Measurements from ENCODE around the gene SUSD4. TPM values are rescaled to one million over a fixed set of nuclear protein-coding genes. Genes with fewer than 3 reads are reported as not detected.

SUSD4 gene
- total and polyA plus RNA-seq, 2 of the 4 experiments (the other 2 are of a cell fraction) = 1.8 to 2.7 TPM

DNA sequence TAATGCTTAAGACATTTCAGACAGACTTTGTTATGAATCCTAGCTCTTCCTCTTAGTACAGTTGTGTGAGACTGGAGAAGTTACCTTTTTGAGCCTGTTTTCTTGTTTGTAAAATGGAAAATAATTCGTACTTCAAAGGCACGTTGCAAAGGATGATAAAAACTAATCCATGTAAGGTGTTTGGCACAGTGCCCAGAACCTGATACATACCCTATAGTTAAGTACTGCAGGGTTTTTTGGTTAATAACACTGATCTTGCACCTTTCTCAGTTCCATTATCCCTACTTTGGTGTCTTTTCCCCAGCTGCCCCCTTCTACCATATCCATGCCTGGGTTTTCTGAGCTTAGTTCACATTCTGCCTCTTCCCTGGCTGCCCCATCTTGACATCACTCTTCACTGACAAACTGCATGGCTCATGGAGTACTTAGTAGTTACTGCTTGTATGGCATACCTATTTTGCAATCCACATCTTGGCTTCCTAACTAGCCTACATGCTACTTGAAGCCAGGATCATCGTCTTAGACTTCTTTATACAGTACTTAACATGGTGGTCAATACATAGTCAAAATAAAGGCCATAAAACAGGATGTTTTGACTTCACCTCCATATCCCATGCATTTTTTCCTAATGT lies 39.3 kb upstream of the SUSD4 start:
- ATAC-seq (ENCODE audit: low read depth) (no peak), DNase-seq (peak; percentile 45)
- peak overlapping the region; percentile 50; the same call in 1 of the 2 replicates for H3K14ac ChIP-seq (replicated peaks; ENCODE audit: low read depth, low read length)
- H3K9ac ChIP-seq (ENCODE audit: low read depth, low read length) = no peak overlapping the region
- peak overlapping the region in 1 of 2 experiments; percentile 22; a peak in 2 of 4 replicates for H4K8ac ChIP-seq (ENCODE audit: low read depth in 2 of 2, low read length in 2 of 2)
- no peak overlapping the region for H2BK5ac ChIP-seq (ENCODE audit: low read depth, low read length, poor library complexity, severe bottlenecking)
- H2BK15ac ChIP-seq (ENCODE audit: low read depth, low read length) = peak overlapping the region; percentile 7; the same call in 1 of the 3 replicates
- H3K23ac ChIP-seq (ENCODE audit: low read depth, low read length) = no peak overlapping the region
- H3K56ac ChIP-seq (ENCODE audit: extremely low read depth, insufficient read depth, low read length) = no peak overlapping the region
- H3K79me1 ChIP-seq (ENCODE audit: low read depth in 1 of 2, low read length in 2 of 2) = no peaks in the 10 kb centered on the region
- H3K27ac ChIP-seq (ENCODE audit: insufficient read depth, low read length) = no peak overlapping the region
- no peak overlapping the region for H3K4me2 ChIP-seq (ENCODE audit: low read depth, low read length)
- no peaks in the 10 kb centered on the region for H4K20me1 ChIP-seq (ENCODE audit: insufficient read depth, low read length)
- in situ Hi-C loops (cut with MboI; ENCODE audit: low sequenced_read_pairs) (no loop called here), intact Hi-C loops (cut with micrococcal nuclease) (no loop called here), dilution Hi-C loops (cut with HindIII; ENCODE audit: low sequenced_read_pairs, unreplicated experiment) (no loop called here)
- H3K4me1 ChIP-seq (ENCODE audit: control insufficient read depth, insufficient read depth, low read length) = peaks cover 9% of the 10 kb centered on the region
- WGBS, 2 experiments (ENCODE audit: extremely low coverage in 2 of 2, insufficient read length in 1 of 2) = no CpG with 5 or more reads among the region's 3 CpGs
- H2BK120ac ChIP-seq (ENCODE audit: low read depth, low read length) = peak overlapping the region; percentile 71
- no peaks in the 10 kb centered on the region for H3K9me3 ChIP-seq (ENCODE audit: control insufficient read depth, insufficient read depth, low read length)
- no peaks in the 10 kb centered on the region for H3K9me1 ChIP-seq (ENCODE audit: insufficient read depth, low read length)
- ChIA-PET POLR2A (ENCODE audit: unreplicated experiment) (no interaction called here), CTCF (no interaction called here)
- no peaks in the 10 kb centered on the region for H3K27me3 ChIP-seq (ENCODE audit: control insufficient read depth, insufficient read depth, low read length)
- TF ChIP-seq CEBPB (IDR thresholded peaks at IDR 0.05; ENCODE audit: low read depth, low read length) (peak; percentile 53; the same call in 1 of the 2 replicates), RAD21 (IDR thresholded peaks at IDR 0.05; ENCODE audit: low read length) (no peak)
- H4K91ac ChIP-seq (ENCODE audit: insufficient read depth, low read depth, low read length) = peak overlapping the region; percentile 48; the same call in 1 of the 2 replicates
- no TSS peak for BruUV-seq (replicated peaks)
- peak overlapping the region; percentile 40 for H2AK5ac ChIP-seq (ENCODE audit: low read depth, low read length)
- no peak overlapping the region for H2AK9ac ChIP-seq (replicated peaks; ENCODE audit: low read depth, low read length, poor library complexity)
- H3K36me3 ChIP-seq (ENCODE audit: control insufficient read depth, insufficient read depth, low read length) = no peaks in the 10 kb centered on the region
- no peak overlapping the region for H4K5ac ChIP-seq (ENCODE audit: low read depth, low read length)
- H2BK20ac ChIP-seq (ENCODE audit: low read depth, low read length) = peak overlapping the region; percentile 84
- H3K4ac ChIP-seq (ENCODE audit: low read depth, low read length) = no peak overlapping the region; the same call in 1 of the 2 replicates
- no peak overlapping the region for H3K4me3 ChIP-seq (ENCODE audit: insufficient read depth, low read depth, low read length)
- H2AFZ ChIP-seq (replicated peaks; ENCODE audit: low read length, poor library complexity) = no peak overlapping the region
- no peak overlapping the region; the same call in 1 of the 2 replicates for H3K18ac ChIP-seq (ENCODE audit: low read depth, low read length)
